Astrocyte of the spinal cord (primary cell): ENCODE data around the gene MYO3A.

Source experiments
- DNase-seq: peaks from one replicate; pipeline ENCODE4 v3.0.0; 2011; ENCODE audit warnings: low read depth, low spot score
- H3K4me3 ChIP-seq: 2 replicates; pipeline ENCODE4 v1.5.1; 2011; ENCODE audit warnings: low read depth, mild to moderate bottlenecking, low read length, moderate library complexity
- CTCF ChIP-seq: IDR thresholded peaks from 2 replicates; pipeline ENCODE4 v1.5.1; 2012; ENCODE audit warnings: low read depth, mild to moderate bottlenecking, low read length, inconsistent platforms
- in situ Hi-C: cut with HindIII; loops from 2 replicates; pipeline ENCODE4 v1.10.0; 2017; ENCODE audit warnings: low sequenced_read_pairs

The MYO3A gene, protein sequence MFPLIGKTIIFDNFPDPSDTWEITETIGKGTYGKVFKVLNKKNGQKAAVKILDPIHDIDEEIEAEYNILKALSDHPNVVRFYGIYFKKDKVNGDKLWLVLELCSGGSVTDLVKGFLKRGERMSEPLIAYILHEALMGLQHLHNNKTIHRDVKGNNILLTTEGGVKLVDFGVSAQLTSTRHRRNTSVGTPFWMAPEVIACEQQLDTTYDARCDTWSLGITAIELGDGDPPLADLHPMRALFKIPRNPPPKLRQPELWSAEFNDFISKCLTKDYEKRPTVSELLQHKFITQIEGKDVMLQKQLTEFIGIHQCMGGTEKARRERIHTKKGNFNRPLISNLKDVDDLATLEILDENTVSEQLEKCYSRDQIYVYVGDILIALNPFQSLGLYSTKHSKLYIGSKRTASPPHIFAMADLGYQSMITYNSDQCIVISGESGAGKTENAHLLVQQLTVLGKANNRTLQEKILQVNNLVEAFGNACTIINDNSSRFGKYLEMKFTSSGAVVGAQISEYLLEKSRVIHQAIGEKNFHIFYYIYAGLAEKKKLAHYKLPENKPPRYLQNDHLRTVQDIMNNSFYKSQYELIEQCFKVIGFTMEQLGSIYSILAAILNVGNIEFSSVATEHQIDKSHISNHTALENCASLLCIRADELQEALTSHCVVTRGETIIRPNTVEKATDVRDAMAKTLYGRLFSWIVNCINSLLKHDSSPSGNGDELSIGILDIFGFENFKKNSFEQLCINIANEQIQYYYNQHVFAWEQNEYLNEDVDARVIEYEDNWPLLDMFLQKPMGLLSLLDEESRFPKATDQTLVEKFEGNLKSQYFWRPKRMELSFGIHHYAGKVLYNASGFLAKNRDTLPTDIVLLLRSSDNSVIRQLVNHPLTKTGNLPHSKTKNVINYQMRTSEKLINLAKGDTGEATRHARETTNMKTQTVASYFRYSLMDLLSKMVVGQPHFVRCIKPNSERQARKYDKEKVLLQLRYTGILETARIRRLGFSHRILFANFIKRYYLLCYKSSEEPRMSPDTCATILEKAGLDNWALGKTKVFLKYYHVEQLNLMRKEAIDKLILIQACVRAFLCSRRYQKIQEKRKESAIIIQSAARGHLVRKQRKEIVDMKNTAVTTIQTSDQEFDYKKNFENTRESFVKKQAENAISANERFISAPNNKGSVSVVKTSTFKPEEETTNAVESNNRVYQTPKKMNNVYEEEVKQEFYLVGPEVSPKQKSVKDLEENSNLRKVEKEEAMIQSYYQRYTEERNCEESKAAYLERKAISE (N-terminal part only)

DNA sequence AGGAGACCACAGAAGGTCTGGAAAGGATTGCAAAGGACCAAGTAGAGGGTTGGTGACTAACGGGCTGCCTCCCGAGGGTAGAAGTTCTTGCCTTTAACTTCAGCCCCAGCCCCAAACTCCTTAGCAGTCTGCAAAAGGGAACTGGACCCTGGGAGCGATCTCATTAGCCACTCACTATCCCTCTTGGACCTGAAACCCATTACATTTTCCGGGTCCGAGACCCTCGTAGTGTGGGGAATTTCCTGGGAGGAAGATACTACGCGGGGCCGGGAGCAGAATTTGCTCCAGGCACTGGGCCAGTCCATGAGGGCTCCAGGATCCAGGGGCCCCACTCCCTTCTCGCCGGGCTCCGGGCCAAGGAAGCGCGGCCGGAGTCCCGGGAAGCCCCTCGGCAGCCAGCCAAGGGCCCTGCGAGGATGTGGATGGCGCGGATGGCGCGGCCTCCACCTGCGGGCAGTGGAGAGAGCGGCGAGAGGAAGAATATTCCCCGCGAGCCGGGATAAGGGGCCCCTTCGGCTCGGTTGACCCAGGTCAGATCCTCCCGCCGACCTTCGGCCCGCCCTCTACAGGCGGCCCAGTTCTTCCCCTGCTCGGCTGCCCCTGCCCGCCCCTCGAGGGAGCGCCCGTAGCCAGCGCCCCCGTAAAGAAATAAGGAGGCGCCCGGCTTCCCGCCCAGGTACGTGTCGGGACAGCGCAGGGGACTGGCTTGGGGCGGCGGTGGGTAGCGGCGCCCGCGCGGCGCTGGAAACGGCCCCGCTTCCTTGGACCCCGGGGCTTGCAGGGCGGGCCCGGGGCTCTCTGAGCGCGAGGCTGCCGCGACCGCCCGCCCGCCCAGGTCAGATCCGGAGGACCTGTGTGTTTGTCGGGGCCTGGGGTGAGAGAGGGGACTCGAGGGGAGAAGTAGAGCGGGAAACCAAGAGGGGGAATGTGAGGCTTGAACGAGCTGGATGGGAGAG is at the start of gene MYO3A:
Gene MYO3A (plus strand): TSS at position 577 of the 956 bp plus-strand sequence. CDS start 17,882 bp downstream, outside the sequence.
- in situ Hi-C loops, result no loop called here
- TF ChIP-seq CTCF, result no peak
- DNase-seq, result no peak
- H3K4me3 ChIP-seq, result peak within 1 kb of the TSS; percentile 28

- TF ChIP-seq CTCF, result no peak
- in situ Hi-C loops, result no loop called here
- H3K4me3 ChIP-seq, result no peak overlapping the region
- no peak for DNase-seq
Measured at GRCh38 chr10:25888627-25889026, 45.4 kb upstream of the MYO3A start.

- TF ChIP-seq CTCF, result no peak
- H3K4me3 ChIP-seq, result no peak overlapping the region
- in situ Hi-C loops, result no loop called here
- no peak for DNase-seq
Measured at GRCh38 chr10:25890995-25891394, 43.0 kb upstream of the MYO3A start.

DNA sequence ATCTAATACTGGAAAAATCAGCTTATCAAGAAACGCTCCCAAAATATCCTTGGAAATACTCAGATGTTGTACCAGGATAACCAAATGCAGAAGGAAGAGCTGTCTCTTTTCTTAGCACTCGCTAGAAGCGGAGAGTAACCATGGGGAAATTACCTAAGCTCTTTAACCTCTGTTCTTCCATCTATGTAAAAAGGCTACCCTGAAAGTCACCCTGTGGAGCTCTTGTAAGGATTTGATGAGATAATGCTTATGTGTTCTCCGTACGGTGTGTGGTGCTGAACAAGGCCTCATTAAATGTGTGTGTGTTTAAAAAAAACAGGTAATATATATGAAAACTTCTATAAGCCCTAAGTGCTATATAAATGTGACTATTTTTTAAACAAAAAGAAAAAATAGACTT is 38.2 kb upstream of the MYO3A start:
- TF ChIP-seq CTCF, result no peak
- in situ Hi-C loops, result no loop called here
- no peak for DNase-seq
- H3K4me3 ChIP-seq, result no peak overlapping the region

- no peak for DNase-seq
- no peak for TF ChIP-seq CTCF
- in situ Hi-C loops, result no loop called here
- H3K4me3 ChIP-seq, result no peak overlapping the region
Measured at GRCh38 chr10:25896421-25896820, 37.6 kb upstream of the MYO3A start.
